PFSK-1 (cell line): ENCODE data around the gene HDAC11.

ENCODE experiments used
- POLR2AphosphoS5 ChIP-seq: IDR thresholded peaks from 2 replicates; pipeline ENCODE4 v1.6.1; 2012; ENCODE audit warnings: low read depth, mild to moderate bottlenecking, control low read depth, low read length, moderate library complexity
- SIN3A ChIP-seq: IDR thresholded peaks from 2 replicates; pipeline ENCODE4 v1.6.1; 2012; ENCODE audit warnings: mild to moderate bottlenecking, low read length, moderate library complexity, borderline replicate concordance; ENCODE audit not compliant: insufficient read depth
- TAF1 ChIP-seq: IDR thresholded peaks from 2 replicates; pipeline ENCODE4 v1.6.1; 2012; ENCODE audit warnings: low read length, control low read depth, borderline replicate concordance; ENCODE audit not compliant: insufficient read depth

DNA sequence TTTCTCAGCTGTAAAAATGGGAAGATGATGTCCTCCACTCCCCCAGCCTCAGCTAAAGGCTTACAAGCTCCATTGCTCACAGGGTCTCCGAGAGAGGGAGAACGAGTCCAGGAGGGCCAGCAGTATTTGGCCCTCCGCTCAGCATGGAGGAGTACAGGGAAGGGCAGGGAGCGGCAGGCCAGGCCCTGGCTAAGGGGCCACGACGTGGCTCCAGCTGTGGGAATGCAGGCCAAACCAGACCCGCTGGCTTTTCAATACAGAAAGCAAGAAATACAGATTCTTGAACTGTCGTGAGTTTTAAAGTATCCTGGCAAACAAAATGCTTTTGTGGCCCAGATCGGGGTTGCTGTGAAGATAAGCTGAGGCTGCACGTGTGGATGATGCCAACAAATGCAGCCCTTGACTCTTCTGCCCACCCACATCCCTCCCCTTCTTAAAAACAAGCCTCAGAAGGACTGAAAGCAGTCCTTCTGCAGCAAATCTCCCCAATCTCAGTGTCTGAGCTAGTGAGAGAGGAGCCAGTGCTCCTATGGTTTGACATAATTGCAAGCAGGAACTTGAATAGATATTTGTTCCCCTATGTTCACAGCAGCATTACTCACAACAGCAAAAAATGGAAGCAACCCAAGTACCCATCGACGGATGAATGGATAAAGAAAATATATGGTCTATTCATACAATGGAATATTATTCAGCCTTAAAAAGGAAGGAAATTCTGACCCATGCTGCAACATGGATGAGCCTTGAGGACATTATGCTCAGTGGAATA lies 50.3 kb downstream of the HDAC11 start:
- no peak for TF ChIP-seq POLR2AphosphoS5
- TF ChIP-seq TAF1: no peak
- TF ChIP-seq SIN3A: no peak
